HEK293 (cell line): ENCODE results near the gene ZNF503.

ENCODE experiments used
- CTCF ChIA-PET: fragments of 350-600 bp; formaldehyde crosslinking; extraction: SDS; loops from one replicate; lab custom pipeline; 2021; ENCODE audit warnings: antibody characterized with exemption; lab: Yijun Ruan, JAX
- POLR2A ChIA-PET: fragments of 300-600 bp; formaldehyde crosslinking; extraction: SDS; loops from one replicate; lab custom pipeline; 2020; ENCODE audit warnings: antibody characterized with exemption, inconsistent platforms; lab: Yijun Ruan, JAX
- H3K27ac ChIP-seq: fragments of 200-500 bp; sonication (Bioruptor generic); 2 replicates; pipeline ENCODE4 v1.5.1; 2014; ENCODE audit warnings: low read depth, low read length, control low read depth, inconsistent platforms; ENCODE audit errors: extremely low read depth
- H3K36me3 ChIP-seq, 2 experiments: fragments of 200-500 bp in 1 of 2; sonication (Bioruptor generic) in 1 of 2; 1 replicate in 1 of 2; 2 replicates in 1 of 2; pipeline ENCODE4 v1.5.1; 2014 to 2017; ENCODE audit warnings: inconsistent platforms in 2 of 2, low read length in 2 of 2; ENCODE audit not compliant: control insufficient read depth in 2 of 2, insufficient read depth in 1 of 2
- H3K4me1 ChIP-seq: fragments of 200-500 bp; sonication (Bioruptor generic); 2 replicates; pipeline ENCODE4 v1.5.1; 2014; ENCODE audit warnings: mild to moderate bottlenecking, low read length, inconsistent platforms; ENCODE audit not compliant: control insufficient read depth, insufficient read depth
- H3K4me3 ChIP-seq: 2 replicates; pipeline ENCODE4 v1.5.1; 2011; ENCODE audit warnings: low read depth, mild to moderate bottlenecking, control low read depth, low read length, moderate library complexity
- H3K9me3 ChIP-seq: fragments of 200-500 bp; sonication (Bioruptor generic); 2 replicates; pipeline ENCODE4 v1.5.1; 2014; ENCODE audit warnings: low read depth, low read length, inconsistent platforms; ENCODE audit not compliant: control insufficient read depth, insufficient read depth
- BCL11B ChIP-seq: fragments of 450-650 bp; formaldehyde crosslinking; IDR thresholded peaks from 2 replicates; pipeline ENCODE4 v1.5.1; 2016; ENCODE audit warnings: low read depth, missing biosample characterization, missing genetic modification characterization
- EGR2 ChIP-seq: fragments of 450-650 bp; formaldehyde crosslinking; IDR thresholded peaks from 2 replicates; pipeline ENCODE4 v1.5.1; 2016; ENCODE audit warnings: low read depth, missing biosample characterization, missing genetic modification characterization
- GLIS2 ChIP-seq: fragments of 450-650 bp; formaldehyde crosslinking; IDR thresholded peaks from 2 replicates; pipeline ENCODE4 v1.5.1; 2016; ENCODE audit warnings: missing biosample characterization, missing genetic modification characterization
- SP2 ChIP-seq: fragments of 450-650 bp; formaldehyde crosslinking; IDR thresholded peaks from 2 replicates; pipeline ENCODE4 v1.5.1; 2016; ENCODE audit warnings: missing biosample characterization, missing genetic modification characterization
- YY2 ChIP-seq: fragments of 450-650 bp; formaldehyde crosslinking; IDR thresholded peaks from 2 replicates; pipeline ENCODE4 v1.5.1; 2016; ENCODE audit warnings: missing biosample characterization, missing genetic modification characterization
- ZFHX2 ChIP-seq: fragments of 450-650 bp; formaldehyde crosslinking; conservative IDR thresholded peaks from 2 replicates; pipeline ENCODE4 v1.5.1; 2016; ENCODE audit warnings: missing biosample characterization, missing genetic modification characterization
- ZIC2 ChIP-seq: fragments of 450-650 bp; formaldehyde crosslinking; IDR thresholded peaks from 2 replicates; pipeline ENCODE4 v1.5.1; 2016; ENCODE audit warnings: missing biosample characterization, missing genetic modification characterization
- ZNF214 ChIP-seq: fragments of 450-650 bp; formaldehyde crosslinking; IDR thresholded peaks from 2 replicates; pipeline ENCODE4 v1.5.1; 2017; ENCODE audit warnings: missing biosample characterization, mild to moderate bottlenecking, missing genetic modification characterization, borderline replicate concordance
- ZNF335 ChIP-seq: fragments of 450-650 bp; formaldehyde crosslinking; conservative IDR thresholded peaks from 2 replicates; pipeline ENCODE4 v1.5.1; 2016; ENCODE audit warnings: missing biosample characterization, missing genetic modification characterization
- ZNF341 ChIP-seq: fragments of 450-650 bp; formaldehyde crosslinking; IDR thresholded peaks from 2 replicates; pipeline ENCODE4; 2016; ENCODE audit warnings: low read depth, missing biosample characterization, missing genetic modification characterization
- ZNF391 ChIP-seq: fragments of 450-650 bp; formaldehyde crosslinking; IDR thresholded peaks from 2 replicates; pipeline ENCODE4 v1.5.1; 2016; ENCODE audit warnings: low read depth, missing biosample characterization, missing genetic modification characterization, borderline replicate concordance
- ZNF426 ChIP-seq: fragments of 450-650 bp; formaldehyde crosslinking; IDR thresholded peaks from 2 replicates; pipeline ENCODE4 v1.5.1; 2017; ENCODE audit warnings: missing biosample characterization, missing genetic modification characterization, mild to moderate bottlenecking, inconsistent platforms, moderate library complexity
- ZNF501 ChIP-seq: fragments of 450-650 bp; formaldehyde crosslinking; IDR thresholded peaks from 2 replicates; pipeline ENCODE4 v1.5.1; 2016; ENCODE audit warnings: missing biosample characterization, missing genetic modification characterization
- ZNF558 ChIP-seq: fragments of 450-650 bp; formaldehyde crosslinking; IDR thresholded peaks from 2 replicates; pipeline ENCODE4 v1.5.1; 2016; ENCODE audit warnings: missing biosample characterization, missing genetic modification characterization
- ZNF654 ChIP-seq: fragments of 450-650 bp; formaldehyde crosslinking; IDR thresholded peaks from 2 replicates; pipeline ENCODE4 v1.5.1; 2016; ENCODE audit warnings: low read depth, missing biosample characterization, missing genetic modification characterization
- ZNF768 ChIP-seq: fragments of 450-650 bp; formaldehyde crosslinking; IDR thresholded peaks from 2 replicates; pipeline ENCODE4 v1.5.1; 2018; ENCODE audit warnings: missing biosample characterization, mild to moderate bottlenecking, missing genetic modification characterization
- TF ChIP-seq, protein P1 (sequence below): fragments of 450-650 bp; formaldehyde crosslinking; IDR thresholded peaks from 2 replicates; pipeline ENCODE4 v1.5.1; 2017; ENCODE audit warnings: missing biosample characterization, missing genetic modification characterization
- TF ChIP-seq, protein P2 (sequence below): fragments of 450-650 bp; formaldehyde crosslinking; IDR thresholded peaks from 2 replicates; pipeline ENCODE4 v1.5.1; 2016; ENCODE audit warnings: missing biosample characterization, missing genetic modification characterization
- TF ChIP-seq, protein P3 (sequence below): fragments of 450-650 bp; formaldehyde crosslinking; IDR thresholded peaks from 2 replicates; pipeline ENCODE4 v1.5.1; 2016; ENCODE audit warnings: missing biosample characterization, missing genetic modification characterization
- TF ChIP-seq, protein P4 (sequence below): fragments of 450-650 bp; formaldehyde crosslinking; optimal IDR thresholded peaks from 2 replicates; pipeline ENCODE3; 2016; ENCODE audit warnings: missing biosample characterization, mild to moderate bottlenecking, missing genetic modification characterization
- TF ChIP-seq, protein P5 (sequence below): fragments of 450-650 bp; IDR thresholded peaks from 2 replicates; pipeline ENCODE4 v1.5.1; 2018; ENCODE audit warnings: missing biosample characterization, mild to moderate bottlenecking, missing genetic modification characterization
- TF ChIP-seq, protein P6 (sequence below): fragments of 450-650 bp; formaldehyde crosslinking; IDR thresholded peaks from 2 replicates; pipeline ENCODE4 v1.5.1; 2016; ENCODE audit warnings: missing biosample characterization, missing genetic modification characterization
- TF ChIP-seq, protein P7 (sequence below): fragments of 450-650 bp; IDR thresholded peaks from 2 replicates; pipeline ENCODE4 v1.5.1; 2018; ENCODE audit warnings: missing biosample characterization, missing genetic modification characterization

Gene ZNF503

DNA sequence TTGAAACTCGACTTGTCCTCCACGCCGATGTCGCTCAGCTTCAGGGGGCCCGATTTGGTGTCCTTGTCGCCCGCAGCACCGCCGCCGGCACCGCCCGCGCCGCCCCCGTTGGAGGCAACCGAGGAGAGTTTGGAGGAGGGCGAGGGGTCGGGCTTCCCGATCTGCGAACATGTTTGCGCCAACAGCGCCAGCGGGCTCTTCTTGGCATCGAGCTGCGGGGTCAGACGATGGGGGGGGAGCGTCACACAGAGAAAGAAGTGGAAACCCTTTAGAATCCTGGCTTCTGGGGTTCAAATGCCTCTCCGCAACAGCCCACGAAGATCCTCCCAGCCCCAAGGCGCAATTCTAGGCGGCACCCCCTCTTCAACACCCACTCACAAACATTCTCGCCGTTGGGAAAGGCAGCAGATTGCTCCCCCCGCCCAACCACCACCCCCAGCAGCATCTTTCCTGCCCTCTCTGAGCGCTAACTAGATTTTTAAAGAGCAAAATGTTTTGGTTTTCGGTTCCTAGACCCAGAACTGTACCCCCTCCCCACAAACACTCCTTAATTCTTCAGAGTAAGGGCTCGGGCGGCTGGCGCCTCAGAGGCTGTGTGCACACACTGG lies 1.3 kb downstream of the ZNF503 start:
- Histone ChIP-seq H3K4me3 (peak overlapping the region; percentile 69), H3K9me3 (no peaks in the 10 kb centered on the region), H3K36me3 (peaks cover 0 to 46% of the 10 kb centered on the region in 2 experiments; a peak in 2 of 3 replicates), H3K27ac (peak overlapping the region; percentile 100), H3K4me1 (no peaks in the 10 kb centered on the region)
- ChIA-PET CTCF (interaction anchor here (0.6 to 2.1 kb wide), 9 partner anchors 9 to 388 kb away, joined by 3 to 7 read pairs (median 3); no protein-coding TSS in a partner anchor), POLR2A (interaction anchor here (0.6 to 3.3 kb wide), 7 partner anchors 21 to 899 kb away, joined by 3 to 12 read pairs (median 3); no protein-coding TSS in a partner anchor)
- TF ChIP-seq ZNF768 (tag by site-specific recombination) = no peak
- TF ChIP-seq, protein P1, sequence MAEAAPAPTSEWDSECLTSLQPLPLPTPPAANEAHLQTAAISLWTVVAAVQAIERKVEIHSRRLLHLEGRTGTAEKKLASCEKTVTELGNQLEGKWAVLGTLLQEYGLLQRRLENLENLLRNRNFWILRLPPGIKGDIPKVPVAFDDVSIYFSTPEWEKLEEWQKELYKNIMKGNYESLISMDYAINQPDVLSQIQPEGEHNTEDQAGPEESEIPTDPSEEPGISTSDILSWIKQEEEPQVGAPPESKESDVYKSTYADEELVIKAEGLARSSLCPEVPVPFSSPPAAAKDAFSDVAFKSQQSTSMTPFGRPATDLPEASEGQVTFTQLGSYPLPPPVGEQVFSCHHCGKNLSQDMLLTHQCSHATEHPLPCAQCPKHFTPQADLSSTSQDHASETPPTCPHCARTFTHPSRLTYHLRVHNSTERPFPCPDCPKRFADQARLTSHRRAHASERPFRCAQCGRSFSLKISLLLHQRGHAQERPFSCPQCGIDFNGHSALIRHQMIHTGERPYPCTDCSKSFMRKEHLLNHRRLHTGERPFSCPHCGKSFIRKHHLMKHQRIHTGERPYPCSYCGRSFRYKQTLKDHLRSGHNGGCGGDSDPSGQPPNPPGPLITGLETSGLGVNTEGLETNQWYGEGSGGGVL (tag by site-specific recombination) = peak; percentile 55
- no peak for TF ChIP-seq ZNF558 (tag by site-specific recombination)
- peak; percentile 94 for TF ChIP-seq ZNF341
- TF ChIP-seq ZNF426 (tag by site-specific recombination) = no peak
- TF ChIP-seq BCL11B (tag by site-specific recombination) = 0 out of 2 replicates have a peak, but pooled peaks have one; percentile 32
- TF ChIP-seq ZIC2 = peak; percentile 60
- no peak for TF ChIP-seq YY2 (tag by site-specific recombination)
- TF ChIP-seq, protein P2, sequence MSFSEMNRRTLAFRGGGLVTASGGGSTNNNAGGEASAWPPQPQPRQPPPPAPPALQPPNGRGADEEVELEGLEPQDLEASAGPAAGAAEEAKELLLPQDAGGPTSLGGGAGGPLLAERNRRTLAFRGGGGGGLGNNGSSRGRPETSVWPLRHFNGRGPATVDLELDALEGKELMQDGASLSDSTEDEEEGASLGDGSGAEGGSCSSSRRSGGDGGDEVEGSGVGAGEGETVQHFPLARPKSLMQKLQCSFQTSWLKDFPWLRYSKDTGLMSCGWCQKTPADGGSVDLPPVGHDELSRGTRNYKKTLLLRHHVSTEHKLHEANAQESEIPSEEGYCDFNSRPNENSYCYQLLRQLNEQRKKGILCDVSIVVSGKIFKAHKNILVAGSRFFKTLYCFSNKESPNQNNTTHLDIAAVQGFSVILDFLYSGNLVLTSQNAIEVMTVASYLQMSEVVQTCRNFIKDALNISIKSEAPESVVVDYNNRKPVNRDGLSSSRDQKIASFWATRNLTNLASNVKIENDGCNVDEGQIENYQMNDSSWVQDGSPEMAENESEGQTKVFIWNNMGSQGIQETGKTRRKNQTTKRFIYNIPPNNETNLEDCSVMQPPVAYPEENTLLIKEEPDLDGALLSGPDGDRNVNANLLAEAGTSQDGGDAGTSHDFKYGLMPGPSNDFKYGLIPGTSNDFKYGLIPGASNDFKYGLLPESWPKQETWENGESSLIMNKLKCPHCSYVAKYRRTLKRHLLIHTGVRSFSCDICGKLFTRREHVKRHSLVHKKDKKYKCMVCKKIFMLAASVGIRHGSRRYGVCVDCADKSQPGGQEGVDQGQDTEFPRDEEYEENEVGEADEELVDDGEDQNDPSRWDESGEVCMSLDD (tag by site-specific recombination) = 0 out of 2 replicates have a peak, but pooled peaks have one; percentile 26
- TF ChIP-seq ZNF501 (tag by site-specific recombination) = no peak
- TF ChIP-seq, protein P3, sequence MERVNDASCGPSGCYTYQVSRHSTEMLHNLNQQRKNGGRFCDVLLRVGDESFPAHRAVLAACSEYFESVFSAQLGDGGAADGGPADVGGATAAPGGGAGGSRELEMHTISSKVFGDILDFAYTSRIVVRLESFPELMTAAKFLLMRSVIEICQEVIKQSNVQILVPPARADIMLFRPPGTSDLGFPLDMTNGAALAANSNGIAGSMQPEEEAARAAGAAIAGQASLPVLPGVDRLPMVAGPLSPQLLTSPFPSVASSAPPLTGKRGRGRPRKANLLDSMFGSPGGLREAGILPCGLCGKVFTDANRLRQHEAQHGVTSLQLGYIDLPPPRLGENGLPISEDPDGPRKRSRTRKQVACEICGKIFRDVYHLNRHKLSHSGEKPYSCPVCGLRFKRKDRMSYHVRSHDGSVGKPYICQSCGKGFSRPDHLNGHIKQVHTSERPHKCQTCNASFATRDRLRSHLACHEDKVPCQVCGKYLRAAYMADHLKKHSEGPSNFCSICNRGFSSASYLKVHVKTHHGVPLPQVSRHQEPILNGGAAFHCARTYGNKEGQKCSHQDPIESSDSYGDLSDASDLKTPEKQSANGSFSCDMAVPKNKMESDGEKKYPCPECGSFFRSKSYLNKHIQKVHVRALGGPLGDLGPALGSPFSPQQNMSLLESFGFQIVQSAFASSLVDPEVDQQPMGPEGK (tag by site-specific recombination) = 0 out of 2 replicates have a peak, but pooled peaks have one; percentile 57
- TF ChIP-seq ZNF654 (tag by site-specific recombination) = no peak
- TF ChIP-seq ZFHX2 (tag by site-specific recombination) = peak; percentile 87
- TF ChIP-seq, protein P4, sequence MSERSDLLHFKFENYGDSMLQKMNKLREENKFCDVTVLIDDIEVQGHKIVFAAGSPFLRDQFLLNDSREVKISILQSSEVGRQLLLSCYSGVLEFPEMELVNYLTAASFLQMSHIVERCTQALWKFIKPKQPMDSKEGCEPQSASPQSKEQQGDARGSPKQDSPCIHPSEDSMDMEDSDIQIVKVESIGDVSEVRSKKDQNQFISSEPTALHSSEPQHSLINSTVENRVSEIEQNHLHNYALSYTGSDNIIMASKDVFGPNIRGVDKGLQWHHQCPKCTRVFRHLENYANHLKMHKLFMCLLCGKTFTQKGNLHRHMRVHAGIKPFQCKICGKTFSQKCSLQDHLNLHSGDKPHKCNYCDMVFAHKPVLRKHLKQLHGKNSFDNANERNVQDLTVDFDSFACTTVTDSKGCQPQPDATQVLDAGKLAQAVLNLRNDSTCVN (tag by site-specific recombination) = peak; percentile 21
- TF ChIP-seq ZNF214 = no peak
- TF ChIP-seq, protein P5, sequence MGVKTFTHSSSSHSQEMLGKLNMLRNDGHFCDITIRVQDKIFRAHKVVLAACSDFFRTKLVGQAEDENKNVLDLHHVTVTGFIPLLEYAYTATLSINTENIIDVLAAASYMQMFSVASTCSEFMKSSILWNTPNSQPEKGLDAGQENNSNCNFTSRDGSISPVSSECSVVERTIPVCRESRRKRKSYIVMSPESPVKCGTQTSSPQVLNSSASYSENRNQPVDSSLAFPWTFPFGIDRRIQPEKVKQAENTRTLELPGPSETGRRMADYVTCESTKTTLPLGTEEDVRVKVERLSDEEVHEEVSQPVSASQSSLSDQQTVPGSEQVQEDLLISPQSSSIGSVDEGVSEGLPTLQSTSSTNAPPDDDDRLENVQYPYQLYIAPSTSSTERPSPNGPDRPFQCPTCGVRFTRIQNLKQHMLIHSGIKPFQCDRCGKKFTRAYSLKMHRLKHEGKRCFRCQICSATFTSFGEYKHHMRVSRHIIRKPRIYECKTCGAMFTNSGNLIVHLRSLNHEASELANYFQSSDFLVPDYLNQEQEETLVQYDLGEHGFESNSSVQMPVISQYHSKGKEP (tag by site-specific recombination) = no peak
- TF ChIP-seq, protein P6, sequence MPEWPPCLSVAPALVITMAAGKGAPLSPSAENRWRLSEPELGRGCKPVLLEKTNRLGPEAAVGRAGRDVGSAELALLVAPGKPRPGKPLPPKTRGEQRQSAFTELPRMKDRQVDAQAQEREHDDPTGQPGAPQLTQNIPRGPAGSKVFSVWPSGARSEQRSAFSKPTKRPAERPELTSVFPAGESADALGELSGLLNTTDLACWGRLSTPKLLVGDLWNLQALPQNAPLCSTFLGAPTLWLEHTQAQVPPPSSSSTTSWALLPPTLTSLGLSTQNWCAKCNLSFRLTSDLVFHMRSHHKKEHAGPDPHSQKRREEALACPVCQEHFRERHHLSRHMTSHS (tag by site-specific recombination) = no peak
- TF ChIP-seq EGR2 (tag by site-specific recombination) = peak; percentile 72
- no peak for TF ChIP-seq ZNF391 (tag by site-specific recombination)
- TF ChIP-seq SP2 (tag by site-specific recombination) = peak; percentile 40
- TF ChIP-seq ZNF335 = peak; percentile 42; the same call in 1 of the 2 replicates
- TF ChIP-seq, protein P7, sequence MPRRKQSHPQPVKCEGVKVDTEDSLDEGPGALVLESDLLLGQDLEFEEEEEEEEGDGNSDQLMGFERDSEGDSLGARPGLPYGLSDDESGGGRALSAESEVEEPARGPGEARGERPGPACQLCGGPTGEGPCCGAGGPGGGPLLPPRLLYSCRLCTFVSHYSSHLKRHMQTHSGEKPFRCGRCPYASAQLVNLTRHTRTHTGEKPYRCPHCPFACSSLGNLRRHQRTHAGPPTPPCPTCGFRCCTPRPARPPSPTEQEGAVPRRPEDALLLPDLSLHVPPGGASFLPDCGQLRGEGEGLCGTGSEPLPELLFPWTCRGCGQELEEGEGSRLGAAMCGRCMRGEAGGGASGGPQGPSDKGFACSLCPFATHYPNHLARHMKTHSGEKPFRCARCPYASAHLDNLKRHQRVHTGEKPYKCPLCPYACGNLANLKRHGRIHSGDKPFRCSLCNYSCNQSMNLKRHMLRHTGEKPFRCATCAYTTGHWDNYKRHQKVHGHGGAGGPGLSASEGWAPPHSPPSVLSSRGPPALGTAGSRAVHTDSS (tag by site-specific recombination) = no peak
- TF ChIP-seq GLIS2 (tag by site-specific recombination) = peak; percentile 16
